Fibroblast of peridontal ligament (primary cell): ENCODE measurements around the gene CAMK2G.

Experiments
- DNase-seq: peaks from one replicate; pipeline ENCODE4 v3.0.0-alpha.2; 2010; ENCODE audit errors: extremely low read depth

Gene CAMK2G

GRCh38 chr10:73879296-73880173 lies 5.2 kb upstream of the CAMK2G start:
- DNase-seq = peak; percentile 73

- no peak for DNase-seq
Measured at GRCh38 chr10:73878365-73878764, 4.0 kb upstream of the CAMK2G start.

- DNase-seq = no peak
Measured at GRCh38 chr10:73877533-73878160, 3.3 kb upstream of the CAMK2G start.

- DNase-seq = peak; percentile 52
Measured at GRCh38 chr10:73876971-73877370, 2.6 kb upstream of the CAMK2G start.

- no peak for DNase-seq
Measured at GRCh38 chr10:73876566-73876965, 2.2 kb upstream of the CAMK2G start.

- DNase-seq = no peak
Measured at GRCh38 chr10:73876157-73876556, 1.8 kb upstream of the CAMK2G start.

GRCh38 chr10:73875139-73875475 lies 752 bp upstream of the CAMK2G start:
- DNase-seq = no peak

- DNase-seq = no peak
Measured at GRCh38 chr10:73873838-73874215, 528 bp downstream of the CAMK2G start.

GRCh38 chr10:73873142-73873837 lies 1.1 kb downstream of the CAMK2G start:
- no peak for DNase-seq

GRCh38 chr10:73872190-73872710 lies 2.1 kb downstream of the CAMK2G start:
- peak; percentile 61 for DNase-seq

- DNase-seq = no peak
Measured at GRCh38 chr10:73871295-73872189, 2.8 kb downstream of the CAMK2G start.

- DNase-seq = no peak
Measured at GRCh38 chr10:73868655-73869195, 5.6 kb downstream of the CAMK2G start.

GRCh38 chr10:73867871-73868631 lies 6.3 kb downstream of the CAMK2G start:
- DNase-seq = no peak

GRCh38 chr10:73867126-73867807 lies 7.1 kb downstream of the CAMK2G start:
- DNase-seq = no peak

- DNase-seq = no peak
Measured at GRCh38 chr10:73866621-73867020, 7.7 kb downstream of the CAMK2G start.

GRCh38 chr10:73865459-73866442 lies 8.6 kb downstream of the CAMK2G start:
- no peak for DNase-seq

- DNase-seq = no peak
Measured at GRCh38 chr10:73865107-73865458, 9.3 kb downstream of the CAMK2G start.

GRCh38 chr10:73864229-73864628 lies 10.1 kb downstream of the CAMK2G start:
- DNase-seq = no peak
